Fibroblast of skin of scalp (primary cell): Measurements from ENCODE around the gene ZNF780B.
A peak's percentile ranks its signal among the peaks of the same experiment; 100 is the strongest.
"Not testable (repeated sequence)": the region's sequence is repeated elsewhere in the genome, so short reads cannot be mapped to it uniquely, and the experiment has no call there.

Source experiments
- DNase-seq: peaks from one replicate; pipeline ENCODE4 v3.0.0-alpha.2; 2013

Gene ZNF780B

DNA sequence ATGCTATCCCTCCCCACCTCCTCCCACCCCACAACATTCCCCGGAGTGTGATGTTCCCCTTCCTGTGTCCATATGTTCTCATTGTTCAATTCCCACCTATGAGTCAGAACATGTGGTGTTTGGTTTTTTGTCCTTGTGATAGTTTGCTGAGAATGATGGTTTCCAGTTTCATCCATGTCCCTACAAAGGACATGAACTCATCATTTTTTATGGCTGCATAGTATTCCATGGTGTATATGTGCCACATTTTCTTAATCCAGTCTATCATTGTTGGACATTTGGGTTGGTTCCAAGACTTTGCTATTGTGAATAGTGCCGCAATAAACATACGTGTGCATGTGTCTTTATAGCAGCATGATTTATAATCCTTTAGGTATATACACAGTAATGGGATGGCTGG, 18.0 kb downstream of the ZNF780B start:
- not testable (repeated sequence) for DNase-seq

GRCh38 chr19:40035996-40036395, 20.0 kb downstream of the ZNF780B start:
- DNase-seq: peak; percentile 8

- DNase-seq: no peak
Observed at GRCh38 chr19:40033989-40034560, 22.0 kb downstream of the ZNF780B start.

GRCh38 chr19:40026597-40026970, 29.4 kb downstream of the ZNF780B start:
- no peak for DNase-seq

- DNase-seq: no peak
Observed at GRCh38 chr19:40025938-40026596, 30.0 kb downstream of the ZNF780B start.

DNA sequence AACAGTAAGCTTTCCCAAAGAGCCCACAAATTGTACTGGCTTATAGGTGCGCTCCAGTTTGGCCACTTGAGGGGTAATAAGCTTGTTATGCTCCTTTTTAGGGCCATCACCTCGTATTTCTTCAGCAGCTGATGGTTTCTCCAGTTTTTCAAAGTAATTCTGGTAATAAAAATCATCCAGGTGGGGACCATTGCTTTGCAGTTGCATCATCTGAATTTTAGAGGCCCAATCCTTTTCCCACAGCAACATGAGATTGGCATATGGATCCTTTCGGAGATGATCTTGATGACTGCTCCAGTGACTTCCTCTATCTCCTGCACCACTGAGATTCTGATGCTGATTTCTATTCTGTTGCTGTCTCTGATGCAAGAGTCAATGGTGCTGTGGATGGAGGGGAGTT, 32.1 kb downstream of the ZNF780B start:
- DNase-seq: no peak

- no peak for DNase-seq
Observed at GRCh38 chr19:40013991-40014390, 42.0 kb downstream of the ZNF780B start.

GRCh38 chr19:40009674-40010073, 46.4 kb downstream of the ZNF780B start:
- no peak for DNase-seq

DNA sequence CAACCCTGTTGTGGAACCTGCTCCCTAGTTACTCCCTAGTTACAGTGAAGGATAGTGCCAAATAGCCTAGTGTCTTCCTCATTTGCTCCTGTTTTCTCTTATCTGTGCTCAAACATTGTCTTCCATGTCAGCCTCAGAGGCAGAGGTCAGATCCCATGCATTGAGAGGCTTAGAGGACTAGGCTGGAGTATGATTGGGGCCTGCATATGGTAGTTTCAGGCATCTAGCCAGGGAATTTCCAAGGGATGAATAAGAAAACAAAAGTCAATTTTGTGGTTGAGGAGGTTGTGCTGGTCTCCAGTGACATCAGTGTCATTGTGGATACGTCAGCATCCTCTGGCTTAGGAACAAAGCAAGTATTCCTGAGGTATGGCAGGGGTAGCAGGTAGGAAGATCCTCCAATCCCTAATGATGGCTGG, 49.7 kb downstream of the ZNF780B start:
- peak; percentile 67 for DNase-seq

DNA sequence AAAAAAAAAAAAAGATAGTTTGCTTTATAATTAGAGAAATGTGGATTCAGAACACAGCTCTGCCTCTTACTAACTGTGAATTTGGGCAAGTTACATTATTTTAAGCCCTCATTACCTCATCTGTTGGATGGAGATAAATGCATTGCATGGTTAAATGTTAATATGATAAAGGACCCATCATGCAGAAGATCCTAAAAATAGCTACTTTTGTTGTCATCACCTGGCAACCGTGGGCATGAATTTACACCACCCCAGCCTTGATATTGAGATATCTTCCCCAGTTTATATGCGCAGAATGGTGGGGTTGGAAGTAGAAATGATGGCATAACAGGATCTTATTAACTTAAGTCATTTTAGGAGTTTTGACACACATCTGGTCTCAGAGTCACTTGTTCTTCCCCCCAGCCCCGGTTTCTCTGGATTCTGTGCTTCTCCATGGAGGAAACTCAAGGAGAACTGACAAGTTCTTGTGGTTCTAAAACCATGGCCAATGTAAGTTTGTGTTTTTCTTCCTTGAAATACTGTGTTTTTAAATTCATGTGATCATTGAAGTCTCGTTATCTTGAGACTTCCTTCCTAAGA, 50.2 kb downstream of the ZNF780B start:
- DNase-seq: no peak

DNA sequence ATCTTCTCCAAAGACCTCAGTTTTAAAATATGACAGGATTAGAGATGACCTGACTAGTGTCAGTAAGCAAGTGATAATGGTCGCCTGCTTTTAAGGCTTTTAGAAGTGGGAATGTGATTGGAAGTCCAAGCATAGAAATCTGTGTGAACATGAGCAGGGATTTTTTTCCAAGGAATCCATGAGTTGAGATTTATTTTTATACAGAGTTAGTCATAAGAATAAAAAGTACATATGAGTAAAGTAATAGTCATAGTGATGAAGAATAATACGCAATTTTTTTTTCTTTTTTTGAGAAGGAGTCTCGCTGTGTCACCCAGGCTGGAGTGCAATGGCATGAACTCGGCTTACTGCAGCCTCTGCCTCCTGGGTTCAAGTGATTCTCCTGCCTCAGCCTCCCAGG, 57.5 kb downstream of the ZNF780B start:
- no peak for DNase-seq

DNA sequence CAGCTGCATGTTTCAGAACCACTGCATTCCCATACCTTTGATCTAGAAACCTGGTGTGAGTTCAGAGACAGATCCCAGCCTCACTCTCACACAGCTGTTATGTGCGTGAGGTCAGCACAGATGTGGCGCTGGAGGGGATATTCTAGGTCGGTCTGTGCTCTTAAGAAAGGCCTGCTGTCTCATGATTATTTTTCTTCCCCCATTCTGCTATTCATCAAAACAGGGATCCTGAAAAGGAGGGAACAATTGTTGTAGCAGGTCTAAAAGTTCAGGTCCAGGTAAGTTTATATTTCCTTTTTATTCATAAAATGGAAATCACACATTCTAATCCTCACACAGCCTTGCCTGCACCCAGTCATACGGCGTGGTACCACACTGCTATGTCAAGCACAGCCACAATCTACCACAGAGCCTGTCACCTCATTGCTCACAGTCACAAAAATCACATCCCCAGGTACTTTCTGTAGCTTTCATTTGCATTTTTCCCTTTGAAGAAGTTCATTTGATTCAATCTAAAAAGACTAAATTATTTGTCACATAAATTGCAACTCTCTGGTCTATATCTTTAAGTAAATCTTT, 58.3 kb downstream of the ZNF780B start:
- DNase-seq: no peak

- peak; percentile 89 for DNase-seq
Observed at GRCh38 chr19:39996811-39997637, 59.0 kb downstream of the ZNF780B start, which contains the start of gene ZNF546. TSS of gene ZNF546 (plus strand) at chr19:39997060. CDS start at chr19:39998327, 1,267 bp downstream.

GRCh38 chr19:39996218-39996810, 59.7 kb downstream of the ZNF780B start:
- DNase-seq: peak; percentile 66

DNA sequence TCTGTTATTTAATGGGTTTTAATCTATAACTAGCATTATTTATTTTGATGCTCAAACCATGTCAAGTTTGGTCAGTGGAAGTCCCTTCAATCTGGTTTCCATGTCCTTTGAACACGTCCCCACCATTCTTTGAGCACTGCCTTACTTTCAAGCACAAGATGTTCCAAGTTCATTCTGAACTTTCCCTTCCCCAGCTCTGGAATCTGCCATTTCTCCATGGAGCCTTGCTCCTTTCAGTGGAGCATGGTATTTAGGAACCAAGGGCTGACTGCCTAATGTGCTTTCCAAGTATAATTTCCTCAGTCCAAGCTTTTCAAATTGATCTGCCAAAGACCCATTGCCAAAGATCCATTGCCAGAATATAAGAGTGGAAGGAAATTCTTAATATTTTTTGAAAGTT, 60.2 kb downstream of the ZNF780B start:
- DNase-seq: no peak

GRCh38 chr19:39994361-39994760, 61.7 kb downstream of the ZNF780B start:
- no peak for DNase-seq

DNA sequence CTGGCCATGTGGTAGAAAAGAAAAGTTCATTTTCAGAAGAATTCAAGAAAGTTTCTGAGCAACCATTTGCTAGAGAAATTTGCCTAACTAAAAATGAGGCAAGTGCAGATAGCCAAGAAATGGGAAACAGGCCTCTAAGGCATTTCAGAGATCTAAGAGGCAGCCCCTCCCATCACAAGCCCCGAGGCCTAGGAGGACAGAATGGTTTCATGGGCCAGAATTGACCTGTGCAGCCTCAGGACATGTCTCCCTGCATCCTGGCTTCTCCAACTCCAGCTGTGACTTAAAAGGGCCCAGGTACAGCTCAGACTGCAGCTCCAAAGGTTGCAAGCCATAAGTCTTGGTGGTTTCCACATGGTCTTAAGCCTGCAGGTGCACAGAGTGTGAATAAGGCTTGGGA, 62.4 kb downstream of the ZNF780B start:
- no peak for DNase-seq

DNA sequence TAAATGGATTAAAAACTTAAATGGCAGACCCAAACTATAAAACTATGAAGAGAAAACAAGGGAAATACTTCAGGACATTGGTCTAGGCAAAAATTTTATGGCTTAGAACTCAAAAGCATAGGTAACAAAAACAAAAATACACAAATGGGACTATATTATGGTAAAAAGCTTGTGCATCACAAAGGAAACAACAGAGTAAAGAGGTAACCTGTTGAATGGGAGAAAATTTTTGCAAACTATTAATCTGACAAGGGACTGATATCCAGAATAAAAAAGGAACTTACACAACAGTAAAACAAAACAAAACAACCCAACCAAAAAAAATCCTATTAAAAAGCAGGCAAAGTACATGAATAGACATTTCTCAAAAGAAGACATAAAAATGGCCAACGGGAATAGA, 68.4 kb downstream of the ZNF780B start:
- no peak for DNase-seq

GRCh38 chr19:39987167-39987566, 68.9 kb downstream of the ZNF780B start:
- DNase-seq: no peak

DNA sequence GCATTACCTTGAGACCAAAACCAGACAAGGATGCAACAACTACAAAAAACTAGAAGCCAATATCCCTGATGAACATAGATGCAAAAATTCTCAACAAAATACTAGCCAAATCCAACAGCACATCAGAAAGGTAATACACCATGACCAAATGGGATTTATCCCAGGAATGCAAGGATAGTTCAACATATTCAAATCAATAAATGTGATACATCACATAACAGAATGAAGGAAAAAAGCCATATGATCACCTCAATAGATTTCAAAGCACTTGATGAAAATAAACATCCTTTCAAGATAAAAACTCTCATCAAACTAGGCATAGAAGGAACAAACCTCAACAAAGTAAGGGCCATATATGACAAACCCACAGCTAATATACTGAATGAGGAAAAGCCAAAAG, 69.4 kb downstream of the ZNF780B start:
- no peak for DNase-seq

DNA sequence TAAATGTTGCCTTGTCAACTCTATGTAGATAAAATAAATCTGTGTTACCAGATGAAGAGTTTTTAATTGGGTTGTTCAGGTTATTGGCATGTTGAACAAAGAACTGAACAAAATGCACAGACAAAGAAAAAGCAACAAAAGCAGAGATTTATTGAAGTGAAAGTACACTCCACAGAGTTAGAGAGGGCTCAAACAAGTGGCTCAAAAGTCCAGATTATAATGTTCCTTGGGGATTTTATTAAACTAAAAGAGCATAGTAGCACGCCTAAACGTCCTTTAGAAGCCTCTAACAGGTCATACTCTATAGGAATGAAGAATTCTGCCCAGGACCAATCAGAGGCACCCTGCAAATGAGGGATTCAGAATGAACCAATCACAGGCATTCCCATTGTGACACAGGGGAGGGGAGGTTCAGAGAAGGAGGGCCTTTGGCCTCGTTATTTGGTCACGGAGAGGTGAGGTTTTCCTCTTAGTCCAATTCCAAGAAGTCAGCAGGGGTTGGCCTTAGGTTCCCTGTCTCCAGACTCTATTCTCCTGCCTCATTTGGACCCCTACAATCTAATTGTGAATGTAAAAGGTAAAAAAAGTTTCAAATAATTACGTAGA, 72.2 kb downstream of the ZNF780B start:
- DNase-seq: no peak

GRCh38 chr19:39982883-39983282, 73.1 kb downstream of the ZNF780B start:
- DNase-seq: no peak
